Stomach (tissue), 9 donors: ENCODE results near the gene MUC6. TPM values are rescaled to one million over a fixed set of nuclear protein-coding genes. Genes with fewer than 3 reads are reported as not detected.

ENCODE experiments used
- DNase-seq, 2 donors: peaks; one replicate each; pipeline versions ENCODE4 v3.0.0 to v3.0.0-alpha.2; 2013 to 2019
- H3K27ac ChIP-seq, 5 donors: fragments of 200-600 bp in 4 of 5; sonication (generic) in 4 of 5; one replicate each; pipeline ENCODE4 v1.5.1; 2013 to 2019; ENCODE audit warnings: mild to moderate bottlenecking in 1 of 5, moderate library complexity in 1 of 5
- H3K27me3 ChIP-seq, 3 donors: fragments of 200-600 bp; sonication (generic); one replicate each; pipeline ENCODE4 v1.5.1; 2017 to 2019; ENCODE audit warnings: mixed run types in 1 of 3
- H3K36me3 ChIP-seq, 4 donors: fragments of 200-600 bp; sonication (generic); 1 replicate in 3 of 4; 2 replicates in 1 of 4; pipeline ENCODE4 v1.5.1; 2016 to 2019
- H3K4me1 ChIP-seq, 4 donors: fragments of 200-600 bp; sonication (generic); one replicate each; pipeline ENCODE4 v1.5.1; 2016 to 2019
- H3K4me3 ChIP-seq, 4 donors: fragments of 200-600 bp; sonication (generic) in 3 of 4; one replicate each; pipeline ENCODE4 v1.5.1; 2016 to 2019; ENCODE audit warnings: mild to moderate bottlenecking in 1 of 4
- H3K9me3 ChIP-seq, 4 donors: fragments of 200-600 bp; sonication (generic); one replicate each; pipeline ENCODE4 v1.5.1; 2016 to 2019
- EP300 ChIP-seq: sonication (generic); formaldehyde crosslinking; IDR thresholded peaks from one replicate; pipeline ENCODE4 v1.6.1; 2017; ENCODE audit warnings: antibody characterized with exemption
- POLR2A ChIP-seq, 4 donors: fragments of 450-650 bp; IDR thresholded peaks; one replicate each; pipeline ENCODE4 v1.6.1; 2016; ENCODE audit warnings: antibody characterized with exemption in 4 of 4, control low read depth in 2 of 4, mild to moderate bottlenecking in 1 of 4, moderate library complexity in 1 of 4
- POLR2AphosphoS5 ChIP-seq, 3 donors: sonication (generic); formaldehyde crosslinking; IDR thresholded peaks; one replicate each; pipeline ENCODE4 v1.6.1; 2016; ENCODE audit warnings: antibody characterized with exemption in 3 of 3
- WGBS, 5 donors: extraction: QIAGEN DNeasy Blood & Tissue Kit in 3 of 5; methylation state at CpG; one replicate each; pipeline versions ENCODE4 v1.1.5 to v1.1.7; 2013 to 2018; 5-methylcytosine and 5-hydroxymethylcytosine counted together
- intact Hi-C: fragments of 100-400 bp; cut with DNase I; formaldehyde crosslinking; loops from one replicate; pipeline ENCODE4 v1.15.1; 2023; ENCODE audit warnings: low total_unique reads
- polyA plus RNA-seq, 3 donors: library from polyadenylated mRNA; stranded (reverse); fragments of 200-250 nt; gene quantifications; one replicate each; pipeline ENCODE4 v1.2.3, GENCODE V29; 2013
- total RNA-seq, 5 donors: library from RNA; depleted of rRNA; stranded (reverse); fragments of >200 nt; gene quantifications; one replicate each; pipeline versions ENCODE4 v1.1.0 to v1.2.3, GENCODE V29; 2014 to 2016
- TF ChIP-seq, protein P1 (sequence below), 7 experiments: fragments of 450-650 bp in 4 of 7; fragments of 200-600 bp in 3 of 7; sonication (generic) in 3 of 7; IDR thresholded peaks; one replicate each; pipeline ENCODE4 v1.5.1; 2016 to 2019; ENCODE audit warnings: antibody characterized with exemption in 7 of 7, control low read depth in 2 of 7, mild to moderate bottlenecking in 1 of 7
- donor health status: healthy with polysubstance abuse.
- donor health status: Bipolar disorder and iron deficiency.
- donor health status: healthy.

The MUC6 gene
- total and polyA plus RNA-seq, 8 donors, result 0.29 to 215 (median 108) TPM

DNA sequence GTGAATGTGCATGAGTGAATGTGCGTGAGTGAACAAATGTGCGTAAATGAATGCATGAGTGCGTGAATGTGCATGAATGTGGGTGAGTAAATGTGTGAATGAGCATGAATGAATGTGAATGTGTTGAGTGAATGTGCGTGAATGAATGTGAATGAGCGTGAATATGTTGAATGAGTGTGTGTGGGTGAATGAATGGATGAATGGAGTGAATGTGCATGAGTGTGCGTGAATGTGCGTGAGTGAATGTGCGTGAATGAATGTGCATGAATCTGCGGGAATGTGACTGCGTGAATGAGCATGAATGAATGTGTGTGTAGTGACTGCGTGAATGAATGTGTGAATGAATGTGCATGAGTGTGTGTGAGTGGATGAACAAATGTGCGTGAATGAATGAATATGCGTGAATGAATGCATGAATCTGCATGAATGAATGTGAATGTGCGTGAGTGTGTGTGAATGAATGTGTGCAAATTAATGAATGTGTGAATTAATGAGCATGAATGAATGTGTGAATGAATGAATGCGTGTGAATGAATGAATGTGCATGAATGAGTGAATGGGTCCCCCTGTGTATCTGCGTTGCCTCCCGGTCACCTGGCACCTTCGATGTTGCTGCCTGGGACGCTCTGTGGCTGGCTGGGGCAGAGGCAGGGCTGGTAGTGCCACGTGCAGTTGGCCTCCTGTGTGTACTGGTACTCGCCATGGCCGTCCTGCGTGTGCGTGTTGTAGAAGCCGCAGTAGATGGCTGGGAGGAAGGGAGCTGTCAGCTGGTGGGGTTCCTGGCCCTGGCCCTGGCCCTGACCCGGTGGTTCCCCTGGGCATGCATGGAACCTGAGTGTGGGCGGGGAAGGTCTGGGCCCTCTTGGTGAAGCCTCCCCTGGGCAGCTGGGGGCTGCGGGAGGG is 13.4 kb downstream of the MUC6 start:
- H3K36me3 ChIP-seq, result peaks cover 0 to 32% (median 14%) of the 10 kb centered on the region in 4 donors
- H3K9me3 ChIP-seq, result no peaks in the 10 kb centered on the region
- intact Hi-C loops, result no loop called here
- H3K27me3 ChIP-seq, result peaks cover 0 to 46% (median 0%) of the 10 kb centered on the region in 3 donors
- WGBS, 5 donors, result 71 to 86% (median 78%) methylated on average over 25 to 28 of the region's 28 CpGs
- no peak overlapping the region for H3K27ac ChIP-seq
- no peak for TF ChIP-seq POLR2A (IDR thresholded peaks at IDR 0.05)
- TF ChIP-seq POLR2AphosphoS5 (IDR thresholded peaks at IDR 0.05), result peak in 1 of 3 donors; percentile 7
- TF ChIP-seq, protein P1, sequence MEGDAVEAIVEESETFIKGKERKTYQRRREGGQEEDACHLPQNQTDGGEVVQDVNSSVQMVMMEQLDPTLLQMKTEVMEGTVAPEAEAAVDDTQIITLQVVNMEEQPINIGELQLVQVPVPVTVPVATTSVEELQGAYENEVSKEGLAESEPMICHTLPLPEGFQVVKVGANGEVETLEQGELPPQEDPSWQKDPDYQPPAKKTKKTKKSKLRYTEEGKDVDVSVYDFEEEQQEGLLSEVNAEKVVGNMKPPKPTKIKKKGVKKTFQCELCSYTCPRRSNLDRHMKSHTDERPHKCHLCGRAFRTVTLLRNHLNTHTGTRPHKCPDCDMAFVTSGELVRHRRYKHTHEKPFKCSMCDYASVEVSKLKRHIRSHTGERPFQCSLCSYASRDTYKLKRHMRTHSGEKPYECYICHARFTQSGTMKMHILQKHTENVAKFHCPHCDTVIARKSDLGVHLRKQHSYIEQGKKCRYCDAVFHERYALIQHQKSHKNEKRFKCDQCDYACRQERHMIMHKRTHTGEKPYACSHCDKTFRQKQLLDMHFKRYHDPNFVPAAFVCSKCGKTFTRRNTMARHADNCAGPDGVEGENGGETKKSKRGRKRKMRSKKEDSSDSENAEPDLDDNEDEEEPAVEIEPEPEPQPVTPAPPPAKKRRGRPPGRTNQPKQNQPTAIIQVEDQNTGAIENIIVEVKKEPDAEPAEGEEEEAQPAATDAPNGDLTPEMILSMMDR (IDR thresholded peaks at IDR 0.05), result no peak
- no peak for TF ChIP-seq EP300
- H3K4me3 ChIP-seq, result no peak overlapping the region
- no peaks in the 10 kb centered on the region for H3K4me1 ChIP-seq
- no peak for DNase-seq

DNA sequence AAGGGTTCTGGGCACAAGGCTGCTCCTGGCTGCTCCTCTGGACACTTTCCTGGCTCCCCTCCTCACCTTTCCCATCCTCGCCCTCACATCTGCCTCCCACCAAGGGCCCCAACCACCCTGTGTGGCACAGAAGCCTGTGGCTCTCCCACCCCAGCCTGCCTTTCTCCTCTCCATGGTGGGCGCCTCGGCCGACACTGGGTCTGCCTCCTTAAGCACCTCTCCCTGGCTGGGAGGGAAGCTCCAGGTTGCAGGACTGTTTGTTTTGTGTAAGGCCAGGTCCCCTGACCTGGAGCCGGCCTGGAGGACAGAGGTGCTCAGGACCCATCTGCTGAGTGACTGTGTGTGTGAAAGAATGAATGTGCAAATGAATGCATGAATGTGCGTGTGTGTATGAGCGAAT is 14.1 kb downstream of the MUC6 start:
- no peak for DNase-seq
- peaks cover 0 to 39% (median 0%) of the 10 kb centered on the region in 3 donors for H3K27me3 ChIP-seq
- H3K27ac ChIP-seq, result no peak overlapping the region
- intact Hi-C loops, result no loop called here
- H3K4me1 ChIP-seq, result no peaks in the 10 kb centered on the region
- H3K9me3 ChIP-seq, result no peaks in the 10 kb centered on the region
- H3K4me3 ChIP-seq, result no peak overlapping the region
- H3K36me3 ChIP-seq, result peaks cover 0 to 32% (median 14%) of the 10 kb centered on the region in 4 donors
- TF ChIP-seq, protein P1 (IDR thresholded peaks at IDR 0.05), result no peak
- TF ChIP-seq EP300 (no peak), POLR2A (IDR thresholded peaks at IDR 0.05) (no peak), POLR2AphosphoS5 (IDR thresholded peaks at IDR 0.05) (no peak)
- 79 to 92% (median 88%) methylated on average over 7 of the region's 7 CpGs for WGBS, 5 donors

DNA sequence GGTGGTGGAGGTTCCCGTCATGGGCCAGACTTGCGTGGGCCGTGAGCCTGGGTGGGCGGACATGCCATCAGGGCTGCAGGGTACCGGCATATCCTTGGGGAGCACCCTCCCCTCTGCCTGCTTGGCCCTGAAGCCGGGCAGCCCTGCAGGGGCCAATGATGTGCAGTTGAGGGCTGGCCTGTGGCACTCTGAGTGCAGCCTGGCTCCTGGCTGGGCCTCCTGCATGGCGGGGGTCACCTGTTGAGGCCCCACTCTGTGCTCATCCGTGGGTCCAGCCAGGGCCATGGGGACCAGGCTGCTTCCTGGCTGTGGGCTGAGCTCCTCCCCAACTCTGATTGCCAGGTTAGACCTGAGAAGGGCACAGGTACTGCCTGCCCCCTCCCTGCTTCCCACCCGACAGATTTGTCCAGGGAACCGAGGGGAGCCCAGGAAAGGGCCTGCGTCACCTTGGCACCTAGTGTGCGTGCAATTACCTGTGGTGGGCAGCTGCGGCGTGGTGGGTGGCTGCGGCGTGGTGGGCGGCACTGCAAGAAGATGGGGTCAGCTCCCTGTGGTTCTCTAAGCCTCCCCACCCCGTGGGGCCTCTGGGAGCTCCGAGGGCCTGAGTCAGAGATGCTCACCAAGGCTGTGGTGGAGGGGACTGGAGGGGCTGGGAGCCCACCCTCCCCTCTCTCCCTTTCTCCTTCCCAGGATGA is 16.2 kb downstream of the MUC6 start:
- 63 to 88% (median 84%) methylated on average over 16 to 19 of the region's 19 CpGs for WGBS, 5 donors
- Histone ChIP-seq H3K27ac (no peak overlapping the region), H3K36me3 (peaks cover 0 to 22% (median 10%) of the 10 kb centered on the region in 4 donors), H3K9me3 (no peaks in the 10 kb centered on the region), H3K4me3 (no peak overlapping the region), H3K27me3 (peaks cover 0 to 18% (median 0%) of the 10 kb centered on the region in 3 donors), H3K4me1 (no peaks in the 10 kb centered on the region)
- no peak for DNase-seq
- intact Hi-C loops, result no loop called here
- TF ChIP-seq, protein P1 (IDR thresholded peaks at IDR 0.05), result no peak
- TF ChIP-seq POLR2AphosphoS5 (IDR thresholded peaks at IDR 0.05) (no peak), POLR2A (IDR thresholded peaks at IDR 0.05) (no peak), EP300 (no peak)

DNA sequence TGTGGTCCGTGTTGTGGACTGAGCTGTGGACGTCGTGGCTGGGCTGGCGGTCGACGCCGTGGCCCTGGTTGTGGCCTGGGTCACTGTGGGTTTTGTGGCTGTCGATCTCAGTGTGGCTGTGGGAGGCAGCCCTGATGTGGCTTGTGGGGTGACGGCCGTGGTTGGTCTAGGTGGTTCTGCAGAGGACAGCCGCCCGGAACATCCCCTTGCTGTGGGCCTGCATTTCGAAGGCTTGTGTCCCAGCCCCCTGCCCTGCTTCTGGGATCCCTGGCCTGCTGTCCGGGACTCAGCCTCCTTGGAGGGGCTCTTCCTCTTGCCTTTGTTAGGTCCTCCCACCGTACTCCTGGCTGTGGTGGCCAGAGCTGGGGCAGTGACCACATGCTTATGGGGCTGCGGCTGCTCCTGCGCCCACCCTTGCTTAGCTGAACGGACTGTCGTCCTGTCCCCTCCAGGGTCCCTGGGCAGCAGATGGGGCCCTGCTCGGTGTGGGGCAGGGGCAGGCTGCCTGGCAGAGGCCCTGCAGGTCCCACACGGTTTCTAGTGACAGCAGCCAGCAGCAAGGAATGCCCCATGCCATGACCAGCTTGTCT is 17.1 kb downstream of the MUC6 start:
- Histone ChIP-seq H3K4me1 (no peaks in the 10 kb centered on the region), H3K36me3 (peaks cover 0 to 16% (median 8%) of the 10 kb centered on the region in 4 donors), H3K27me3 (peaks cover 0 to 9% (median 0%) of the 10 kb centered on the region in 3 donors), H3K9me3 (no peaks in the 10 kb centered on the region), H3K4me3 (no peak overlapping the region), H3K27ac (no peak overlapping the region)
- intact Hi-C loops, result no loop called here
- WGBS, 5 donors, result 61 to 78% (median 66%) methylated on average over 12 to 21 of the region's 21 CpGs
- DNase-seq, result no peak
- TF ChIP-seq POLR2AphosphoS5 (IDR thresholded peaks at IDR 0.05) (no peak), EP300 (no peak), POLR2A (IDR thresholded peaks at IDR 0.05) (no peak)
- TF ChIP-seq, protein P1 (IDR thresholded peaks at IDR 0.05), result no peak
